HG02623 (cell line): ENCODE measurements around the gene LTBP4.
"Not testable (repeated sequence)": the region's sequence is repeated elsewhere in the genome, so short reads cannot be mapped to it uniquely, and the experiment has no call there.

Experiments used
- ATAC-seq: cut with Tn5 transposase; IDR thresholded peaks from one replicate; pipeline ENCODE4 v1.9.1; 2021; ENCODE audit warnings: moderate library complexity; ENCODE audit not compliant: unreplicated experiment

The LTBP4 gene

DNA sequence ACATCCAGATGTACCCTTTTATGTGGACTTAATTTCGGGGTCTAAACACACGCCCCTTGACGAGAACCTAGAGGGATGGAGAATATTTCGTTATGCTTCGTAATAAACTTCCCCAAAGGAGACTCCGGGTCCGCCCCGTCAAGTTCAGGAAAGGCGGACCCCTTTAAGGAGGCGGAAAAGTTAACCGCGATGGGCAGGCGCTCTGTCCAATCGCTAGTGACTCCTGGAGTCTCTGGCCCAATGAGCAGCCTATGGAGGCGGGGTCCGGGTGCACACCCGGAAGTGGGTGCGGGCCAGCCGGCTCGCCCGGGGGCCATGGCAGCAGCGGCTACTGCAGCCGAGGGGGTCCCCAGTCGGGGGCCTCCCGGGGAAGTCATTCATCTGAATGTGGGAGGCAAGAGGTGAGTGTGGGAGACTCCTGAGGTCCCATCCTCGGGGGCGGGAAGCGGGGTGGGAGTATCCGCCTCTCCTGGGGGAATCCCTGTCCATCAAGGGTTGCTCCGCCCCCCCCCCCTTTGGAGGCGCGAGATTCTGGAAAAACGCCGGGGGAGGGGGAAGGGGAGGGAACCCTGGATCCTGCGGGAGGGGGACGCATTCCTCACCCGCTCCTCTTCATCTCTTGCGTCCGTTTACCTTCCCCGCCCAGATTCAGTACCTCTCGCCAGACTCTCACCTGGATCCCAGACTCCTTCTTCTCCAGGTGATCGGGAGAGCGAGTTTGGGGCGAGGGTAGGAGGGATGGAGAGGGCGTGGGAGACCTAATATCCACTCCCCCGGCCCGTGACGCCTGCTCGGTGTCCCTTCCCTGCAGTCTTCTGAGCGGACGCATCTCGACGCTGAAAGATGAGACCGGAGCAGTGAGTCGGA is 24.4 kb upstream of the LTBP4 start, which contains the start of gene SHKBP1:
Gene SHKBP1, plus strand, starts transcription at position 289 of the 867 bp plus-strand sequence. Its CDS starts 27 bp downstream, at position 316.
- ATAC-seq = peak; percentile 93

DNA sequence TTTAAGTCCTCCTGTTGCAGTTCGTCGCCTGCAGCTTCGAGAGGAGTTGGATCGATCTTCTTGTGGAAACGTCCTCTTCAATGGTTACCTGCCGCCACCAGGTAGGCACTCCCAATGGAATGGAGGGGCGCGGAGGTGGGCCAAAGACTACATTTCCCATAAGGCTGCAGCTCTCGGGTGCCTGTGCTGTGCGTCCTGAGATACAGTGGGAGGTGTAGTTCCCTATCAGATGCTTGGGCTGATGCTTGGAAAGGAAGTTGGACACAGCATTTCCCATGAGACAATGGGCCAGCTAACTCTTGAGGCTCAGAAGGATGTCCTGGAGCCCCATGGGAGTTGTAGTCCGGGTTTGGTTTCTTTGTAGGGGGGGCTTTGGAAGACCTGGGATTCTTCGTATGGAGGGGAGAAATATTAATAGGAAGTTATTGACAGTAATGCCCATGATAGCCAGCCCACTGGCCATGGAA is 22.7 kb upstream of the LTBP4 start:
- no peak for ATAC-seq

DNA sequence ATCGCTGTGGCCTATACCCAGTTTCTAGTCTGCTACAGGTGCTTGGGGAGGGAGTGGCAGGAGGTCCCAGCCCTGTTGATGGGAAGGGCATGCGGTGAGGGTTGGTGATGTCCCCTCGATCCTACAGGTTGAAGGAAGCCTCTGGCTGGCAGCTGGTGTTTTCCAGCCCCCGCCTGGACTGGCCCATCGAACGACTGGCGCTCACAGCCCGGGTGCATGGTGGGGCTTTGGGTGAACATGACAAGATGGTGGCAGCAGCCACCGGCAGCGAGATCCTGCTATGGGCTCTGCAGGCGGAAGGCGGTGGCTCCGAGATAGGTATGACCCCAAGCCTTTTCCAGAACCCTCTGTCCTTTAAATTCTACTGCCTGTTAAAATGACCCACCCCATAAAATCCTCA is 20.6 kb upstream of the LTBP4 start:
- no peak for ATAC-seq

DNA sequence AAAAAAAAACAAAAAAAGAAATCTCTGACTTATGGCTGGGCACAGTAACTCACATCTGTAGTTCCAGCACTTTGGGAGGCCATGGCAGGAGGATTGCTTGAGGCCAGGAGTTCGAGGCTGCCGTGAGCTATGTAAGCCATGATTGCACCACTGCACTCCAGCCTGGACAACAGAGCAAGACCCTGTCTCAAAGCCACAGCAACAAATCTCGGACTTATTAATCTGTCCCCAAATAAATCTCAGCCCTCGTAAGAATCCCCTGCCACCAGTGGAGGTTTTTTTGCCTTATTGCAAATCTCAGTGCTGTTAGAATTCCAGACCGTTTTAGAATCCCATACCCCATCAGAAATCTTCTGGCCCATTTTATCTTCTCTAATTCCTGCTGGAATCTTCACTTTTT is 19.6 kb upstream of the LTBP4 start:
- ATAC-seq = no peak

DNA sequence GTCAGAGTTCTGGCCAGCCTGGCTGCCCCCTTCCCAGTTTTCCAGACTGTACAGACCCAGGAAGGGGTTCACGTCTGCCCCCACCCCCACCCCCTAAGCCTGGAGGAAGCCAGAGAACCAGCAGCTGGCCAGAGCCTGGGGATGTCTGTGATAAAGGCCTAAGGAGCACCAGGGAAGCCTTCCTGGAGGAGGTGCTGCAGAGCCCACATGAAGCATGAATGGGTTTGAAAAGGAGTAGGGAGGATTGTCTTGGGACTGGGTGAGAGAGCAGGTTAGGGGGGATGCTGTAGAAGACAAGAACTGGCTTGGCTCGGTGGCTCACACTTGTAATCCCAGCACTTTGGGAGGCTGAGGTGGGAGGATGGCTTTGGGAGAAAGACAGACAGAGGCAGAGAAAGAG is 18.7 kb upstream of the LTBP4 start:
- no peak for ATAC-seq

DNA sequence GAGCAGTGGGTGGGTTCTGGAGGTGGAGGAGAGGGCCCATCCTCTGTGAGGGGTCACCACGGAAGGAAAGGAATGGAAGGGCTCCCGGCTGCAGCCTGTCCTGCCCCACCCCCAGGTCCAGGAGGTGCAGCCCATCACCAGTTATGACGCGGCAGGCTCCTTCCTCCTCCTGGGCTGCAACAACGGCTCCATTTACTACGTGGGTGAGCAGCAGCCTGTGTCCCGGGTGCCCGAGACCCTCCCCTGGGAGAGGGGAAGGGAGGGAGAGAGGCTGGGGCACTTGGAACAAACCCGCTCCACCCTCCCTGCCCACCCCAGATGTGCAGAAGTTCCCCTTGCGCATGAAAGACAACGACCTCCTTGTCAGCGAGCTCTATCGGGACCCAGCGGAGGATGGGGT is 17.9 kb upstream of the LTBP4 start:
- ATAC-seq = no peak

DNA sequence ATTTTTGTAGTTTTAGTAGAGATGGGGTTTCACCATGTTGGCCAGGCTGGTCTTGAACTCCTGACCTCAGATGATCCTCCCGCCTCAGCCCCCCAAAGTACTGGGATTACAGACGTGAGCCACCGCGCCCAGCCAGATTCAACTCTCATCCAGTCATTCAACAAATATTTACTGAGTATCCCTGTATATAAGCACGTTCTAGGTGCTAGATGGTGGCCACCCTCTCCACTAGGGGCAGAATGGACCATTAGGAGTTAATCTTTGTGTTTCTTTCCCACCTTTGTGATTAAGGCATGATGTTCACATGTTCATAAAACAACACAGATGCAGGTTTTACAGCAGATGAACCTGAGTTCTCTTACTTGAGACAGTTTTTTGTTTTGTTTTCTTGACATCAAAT is 17.2 kb upstream of the LTBP4 start:
- ATAC-seq = no peak

DNA sequence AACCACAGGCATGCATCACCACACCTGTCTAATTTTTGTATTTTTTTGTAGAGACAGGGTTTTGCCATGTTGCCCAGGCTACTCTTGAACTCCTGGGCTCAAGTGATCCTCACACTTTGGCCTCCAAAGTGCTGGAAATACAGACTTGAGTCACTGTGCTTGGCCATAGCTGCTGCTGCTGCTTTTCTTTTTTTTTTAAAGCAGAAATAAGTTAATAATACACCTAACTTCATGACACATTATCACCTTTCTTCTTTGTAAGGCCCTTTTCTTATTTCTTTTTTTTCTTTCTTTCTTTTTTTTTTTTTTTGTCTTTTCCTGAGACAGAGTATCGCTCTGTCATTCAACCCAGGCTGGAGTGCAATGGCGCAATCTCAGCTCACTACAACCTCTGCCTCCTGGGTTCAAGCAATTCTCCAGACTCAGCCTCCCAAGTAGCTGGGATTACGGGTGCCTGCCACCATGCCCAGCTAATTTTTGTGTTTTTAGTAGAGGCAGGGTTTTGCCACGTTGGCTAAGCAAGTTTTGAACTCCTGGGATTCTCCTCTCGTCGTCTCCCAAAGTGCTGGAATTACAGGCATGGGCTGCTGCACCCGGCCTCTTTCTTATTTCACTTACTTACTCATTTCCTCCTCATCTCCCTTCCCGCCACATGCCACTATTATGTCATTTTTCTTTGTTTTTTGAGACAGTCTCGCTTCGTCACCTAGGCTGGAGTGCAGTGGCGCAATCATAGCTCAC is 15.8 kb upstream of the LTBP4 start:
- ATAC-seq = no peak

DNA sequence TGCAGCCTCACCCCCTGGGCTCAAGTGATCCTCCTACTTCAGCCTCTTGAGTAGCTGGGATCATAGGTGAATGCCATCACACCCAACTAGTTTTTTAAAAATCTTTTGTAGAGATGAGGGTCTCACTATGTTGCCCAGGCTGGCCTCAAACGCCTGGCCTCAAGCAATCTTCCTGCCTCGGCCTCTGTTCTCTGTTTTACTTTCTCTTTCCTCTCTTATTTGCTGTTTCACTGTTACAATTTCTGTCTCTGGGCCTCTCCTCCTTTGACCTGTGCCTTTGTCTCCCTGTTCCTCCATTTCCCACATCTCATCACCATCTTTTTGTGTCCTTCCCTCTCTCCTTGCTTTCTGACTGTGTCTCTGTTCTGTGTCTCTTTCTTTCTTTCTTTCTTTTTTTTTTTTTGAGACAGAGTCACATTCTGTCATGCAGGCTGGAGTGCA is 15.2 kb upstream of the LTBP4 start:
- ATAC-seq = no peak

DNA sequence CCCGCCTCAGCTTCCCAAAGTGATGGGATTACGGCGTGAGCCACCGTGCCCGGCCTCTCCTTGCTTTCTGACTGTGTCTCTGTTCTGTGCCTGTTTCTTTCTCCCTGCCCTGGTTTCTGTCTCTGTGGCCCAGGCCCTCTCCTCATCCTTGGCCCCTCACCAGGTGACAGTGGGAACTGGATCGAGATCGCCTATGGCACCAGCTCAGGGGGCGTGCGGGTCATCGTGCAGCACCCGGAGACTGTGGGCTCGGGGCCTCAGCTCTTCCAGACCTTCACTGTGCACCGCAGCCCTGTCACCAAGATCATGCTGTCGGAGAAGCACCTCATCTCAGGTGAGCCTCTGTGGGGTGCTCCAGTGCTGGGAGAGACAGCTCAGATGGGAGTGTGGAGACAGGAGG is 14.6 kb upstream of the LTBP4 start:
- ATAC-seq = no peak

DNA sequence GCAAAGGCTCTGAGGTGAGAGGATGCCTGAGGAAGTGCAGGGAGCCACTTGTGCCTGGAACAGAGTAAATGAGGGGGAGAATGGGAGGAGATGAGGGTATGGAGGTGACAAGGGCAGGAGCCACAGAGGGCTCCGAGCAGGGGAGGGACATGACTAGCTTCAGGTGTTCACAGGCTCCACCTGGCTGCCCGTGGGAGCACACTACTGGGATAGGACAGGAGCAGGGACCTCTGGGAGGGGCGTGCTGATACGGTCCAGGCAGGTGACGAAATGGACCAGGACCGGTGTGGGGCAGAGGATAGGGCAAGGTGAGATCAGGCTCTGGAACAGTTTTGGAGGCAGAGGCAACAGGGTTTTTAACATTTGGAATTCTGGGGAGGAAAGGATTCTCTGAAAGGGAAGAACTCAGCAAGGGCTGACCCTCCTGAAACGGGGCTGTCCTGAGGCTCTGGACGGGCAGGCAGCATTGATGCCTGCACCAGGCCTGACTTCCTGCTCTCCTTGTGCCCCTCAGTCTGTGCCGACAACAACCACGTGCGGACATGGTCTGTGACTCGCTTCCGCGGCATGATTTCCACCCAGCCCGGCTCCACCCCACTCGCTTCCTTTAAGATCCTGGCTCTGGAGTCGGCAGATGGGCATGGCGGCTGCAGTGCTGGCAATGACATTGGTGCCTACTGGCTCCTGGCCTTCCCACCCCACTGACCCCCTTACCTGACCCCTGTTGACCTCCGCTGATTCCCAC is 12.9 kb upstream of the LTBP4 start:
- no peak for ATAC-seq

DNA sequence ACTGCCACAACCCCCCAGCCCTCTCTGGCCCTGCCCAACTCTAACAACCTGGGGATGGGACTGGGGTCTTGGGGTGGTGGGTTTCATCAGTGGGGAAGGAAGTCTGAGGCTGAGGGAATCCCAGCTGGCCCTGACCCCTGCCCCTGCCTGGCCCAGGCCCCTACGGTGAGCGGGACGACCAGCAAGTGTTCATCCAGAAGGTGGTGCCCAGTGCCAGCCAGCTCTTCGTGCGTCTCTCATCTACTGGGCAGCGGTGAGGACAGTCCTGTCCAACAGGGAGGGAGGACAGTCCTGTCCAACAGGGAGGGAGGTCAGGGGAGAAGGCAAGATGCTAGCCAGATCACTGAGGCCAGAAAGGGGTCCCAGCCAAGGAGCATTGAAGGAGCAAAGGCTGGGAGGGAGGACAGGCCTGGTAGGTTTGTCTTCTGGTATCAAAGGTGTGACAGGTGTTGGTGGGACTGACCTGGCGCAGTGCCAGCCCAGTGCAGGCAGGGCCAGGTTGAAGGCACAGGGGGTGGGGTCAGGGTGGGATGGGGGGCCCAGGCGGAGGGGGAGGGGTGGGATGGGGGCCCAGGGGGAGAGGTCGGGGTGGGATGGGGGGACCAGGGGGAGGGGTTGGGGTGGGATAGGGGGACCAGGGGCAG is 12.1 kb upstream of the LTBP4 start:
- no peak for ATAC-seq

DNA sequence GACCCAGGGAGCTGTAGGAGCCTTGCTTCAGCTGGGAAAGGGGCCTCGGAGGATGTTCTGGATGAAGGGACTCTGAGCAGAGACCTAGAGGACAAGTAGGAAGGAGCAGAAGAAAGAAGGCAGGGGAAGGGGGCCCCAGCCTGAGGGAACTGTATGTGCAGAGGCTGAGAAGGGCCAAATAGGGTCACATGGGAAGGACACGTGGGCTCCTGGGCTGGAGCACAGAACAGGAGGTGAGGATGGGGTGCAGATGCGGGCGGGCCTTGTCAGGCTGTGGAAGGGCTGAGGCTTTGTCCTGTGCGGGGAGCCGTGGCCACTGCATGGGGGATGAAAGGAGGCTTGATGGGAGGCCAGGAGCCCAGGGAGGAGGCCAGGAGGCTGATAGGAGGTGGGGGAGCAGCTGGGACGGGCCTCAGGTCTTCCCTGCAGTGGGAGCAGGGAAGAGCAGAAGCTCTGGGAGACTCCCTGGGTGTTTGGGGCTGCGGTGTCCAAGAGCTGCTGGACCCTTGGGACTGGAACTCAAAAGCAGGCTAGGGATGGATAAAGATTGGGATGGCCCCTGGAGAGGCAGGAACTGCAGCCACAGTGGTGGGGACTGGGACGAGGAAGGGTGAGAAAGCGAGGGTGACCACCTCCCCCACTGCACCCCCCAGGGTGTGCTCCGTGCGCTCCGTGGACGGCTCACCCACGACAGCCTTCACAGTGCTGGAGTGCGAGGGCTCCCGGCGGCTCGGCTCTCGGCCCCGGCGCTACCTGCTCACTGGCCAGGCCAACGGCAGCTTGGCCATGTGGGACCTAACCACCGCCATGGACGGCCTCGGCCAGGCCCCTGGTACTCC is 11.4 kb upstream of the LTBP4 start:
- no peak for ATAC-seq

DNA sequence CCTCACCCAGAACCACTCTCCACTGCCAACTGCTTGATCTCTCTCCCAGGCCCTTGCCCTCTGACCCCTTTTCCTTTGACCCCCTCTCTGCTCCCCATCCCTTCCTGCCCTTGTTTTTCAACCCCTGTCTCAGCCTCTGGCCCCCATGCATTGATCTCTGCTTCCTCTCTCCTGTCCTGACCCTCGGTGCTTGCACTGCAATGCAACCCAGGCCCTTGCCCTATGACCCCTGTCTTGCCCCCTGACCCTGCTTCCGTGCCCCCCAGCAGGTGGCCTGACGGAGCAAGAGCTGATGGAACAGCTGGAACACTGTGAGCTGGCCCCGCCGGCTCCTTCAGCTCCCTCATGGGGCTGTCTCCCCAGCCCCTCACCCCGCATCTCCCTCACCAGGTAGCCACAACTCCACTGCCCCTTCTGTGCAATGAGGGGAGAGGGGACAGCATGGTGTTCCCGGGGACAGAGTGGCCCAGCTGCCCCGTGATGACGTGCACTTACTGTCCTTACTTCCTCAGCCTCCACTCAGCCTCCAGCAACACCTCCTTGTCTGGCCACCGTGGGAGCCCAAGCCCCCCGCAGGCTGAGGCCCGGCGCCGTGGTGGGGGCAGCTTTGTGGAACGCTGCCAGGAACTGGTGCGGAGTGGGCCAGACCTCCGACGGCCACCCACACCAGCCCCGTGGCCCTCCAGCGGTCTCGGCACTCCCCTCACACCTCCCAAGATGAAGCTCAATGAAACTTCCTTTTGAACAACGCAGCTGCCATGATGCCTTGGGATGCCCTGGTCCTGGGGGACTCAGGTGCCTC is 10.5 kb upstream of the LTBP4 start:
- no peak for ATAC-seq

DNA sequence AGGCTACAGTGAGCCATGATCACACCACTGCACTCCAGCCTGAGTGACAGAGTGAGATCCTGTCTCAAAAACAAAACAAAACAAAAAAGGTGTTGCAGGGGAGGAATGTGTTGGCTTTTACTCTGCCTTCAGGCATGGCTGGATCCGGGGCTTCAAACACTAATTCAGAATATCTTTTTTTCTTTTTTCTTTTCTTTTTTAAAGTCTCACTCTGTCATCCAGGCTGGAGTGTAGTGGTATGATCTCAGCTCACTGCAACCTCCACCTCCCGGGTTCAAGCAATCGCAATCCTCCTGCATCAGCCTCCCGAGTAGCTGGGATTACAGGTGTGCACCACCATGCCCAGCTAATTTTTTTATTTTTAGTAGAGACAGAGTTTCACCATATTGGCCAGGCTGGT is 9.4 kb upstream of the LTBP4 start:
- ATAC-seq = not testable (repeated sequence)

DNA sequence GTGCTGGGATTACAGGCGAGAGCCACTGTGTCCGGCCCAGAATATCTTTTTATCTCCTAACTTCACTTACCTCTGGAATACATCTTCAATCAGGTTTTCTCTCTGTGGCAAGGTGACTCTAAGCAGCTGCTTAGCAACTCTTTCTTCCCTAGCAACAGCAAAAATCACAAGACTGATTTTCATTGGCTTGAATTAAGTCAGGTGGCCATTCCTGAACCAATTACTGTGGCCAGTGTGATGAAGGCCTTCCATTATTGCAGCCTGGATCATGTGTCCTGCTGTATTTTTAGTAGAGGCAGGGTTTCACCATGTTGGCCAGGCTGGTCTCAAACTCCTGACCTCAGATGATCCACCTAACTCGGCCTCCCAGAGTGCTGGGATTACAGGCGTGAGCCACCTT is 9.0 kb upstream of the LTBP4 start:
- ATAC-seq = no peak

DNA sequence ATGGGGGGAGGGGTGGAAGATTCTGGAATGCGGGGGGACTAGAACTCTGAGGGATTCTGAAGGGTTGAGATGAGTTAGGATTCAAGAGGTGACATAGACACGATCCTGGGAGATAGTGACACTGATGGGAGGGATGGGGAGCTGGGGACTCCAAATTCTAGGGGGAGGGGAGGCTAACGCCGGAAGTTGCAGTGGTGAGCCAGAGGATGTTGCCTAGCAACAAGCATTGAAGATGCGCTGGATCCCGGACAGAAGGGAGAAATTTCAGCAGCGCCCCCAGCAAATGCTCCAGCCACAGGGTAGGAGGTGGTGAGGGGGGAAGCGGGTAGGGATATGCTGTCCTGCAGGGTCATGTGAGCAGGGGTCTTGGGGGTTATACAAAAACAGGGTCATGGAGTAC is 6.9 kb upstream of the LTBP4 start:
- ATAC-seq = no peak

DNA sequence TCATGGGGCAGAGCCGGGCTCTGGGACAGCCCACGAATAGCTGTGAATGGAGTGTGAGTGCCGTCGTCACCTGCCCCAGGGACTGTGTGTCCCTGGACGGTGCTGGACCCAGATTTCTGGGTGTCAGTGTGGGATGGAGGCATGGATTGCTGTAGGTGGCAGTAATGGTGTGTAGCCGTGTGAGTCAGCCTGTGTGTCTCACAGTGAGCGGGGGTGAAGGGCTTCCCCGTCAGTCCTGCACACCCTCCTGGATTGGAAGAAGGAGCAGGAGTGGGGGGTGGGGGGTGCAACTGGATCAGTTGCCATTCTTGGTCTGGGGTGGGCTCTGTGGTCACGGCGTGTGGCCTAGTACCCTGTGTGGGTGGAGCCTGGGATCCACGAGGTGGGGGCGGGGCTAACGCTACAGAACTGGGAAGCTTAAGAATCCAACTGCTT is 6.5 kb upstream of the LTBP4 start:
- no peak for ATAC-seq
